ENCODE data around the gene LRRC74A.
A peak's percentile ranks its signal among the peaks of the same experiment; 100 is the strongest.

LRRC74A gene

DNA sequence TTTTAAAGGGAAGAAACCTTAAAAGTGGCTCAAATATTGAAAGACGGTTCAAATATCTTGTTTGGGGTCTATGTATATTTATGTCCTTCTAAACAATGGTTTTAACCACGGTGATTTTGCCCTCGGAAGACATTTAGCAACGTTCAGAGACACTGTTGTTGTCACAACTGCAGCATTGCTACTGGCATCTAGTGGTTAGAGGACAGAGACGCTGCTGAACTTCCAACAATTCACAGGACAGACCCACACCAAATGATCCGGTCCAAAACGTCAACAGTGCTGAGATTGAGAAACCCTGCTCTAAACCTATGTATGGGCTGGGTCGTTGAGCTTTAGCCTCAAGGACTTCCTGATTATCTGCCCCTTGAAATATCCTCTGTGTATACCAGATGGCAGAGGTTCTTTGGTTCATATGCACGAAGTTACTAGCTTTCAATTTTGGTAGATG, 15.2 kb upstream of the LRRC74A start:
- no peak for DNase-seq

GRCh38 chr14:76811561-76811960, 14.6 kb upstream of the LRRC74A start:
- DNase-seq = no peak

GRCh38 chr14:76812093-76812421, 14.2 kb upstream of the LRRC74A start:
- no peak for DNase-seq

DNA sequence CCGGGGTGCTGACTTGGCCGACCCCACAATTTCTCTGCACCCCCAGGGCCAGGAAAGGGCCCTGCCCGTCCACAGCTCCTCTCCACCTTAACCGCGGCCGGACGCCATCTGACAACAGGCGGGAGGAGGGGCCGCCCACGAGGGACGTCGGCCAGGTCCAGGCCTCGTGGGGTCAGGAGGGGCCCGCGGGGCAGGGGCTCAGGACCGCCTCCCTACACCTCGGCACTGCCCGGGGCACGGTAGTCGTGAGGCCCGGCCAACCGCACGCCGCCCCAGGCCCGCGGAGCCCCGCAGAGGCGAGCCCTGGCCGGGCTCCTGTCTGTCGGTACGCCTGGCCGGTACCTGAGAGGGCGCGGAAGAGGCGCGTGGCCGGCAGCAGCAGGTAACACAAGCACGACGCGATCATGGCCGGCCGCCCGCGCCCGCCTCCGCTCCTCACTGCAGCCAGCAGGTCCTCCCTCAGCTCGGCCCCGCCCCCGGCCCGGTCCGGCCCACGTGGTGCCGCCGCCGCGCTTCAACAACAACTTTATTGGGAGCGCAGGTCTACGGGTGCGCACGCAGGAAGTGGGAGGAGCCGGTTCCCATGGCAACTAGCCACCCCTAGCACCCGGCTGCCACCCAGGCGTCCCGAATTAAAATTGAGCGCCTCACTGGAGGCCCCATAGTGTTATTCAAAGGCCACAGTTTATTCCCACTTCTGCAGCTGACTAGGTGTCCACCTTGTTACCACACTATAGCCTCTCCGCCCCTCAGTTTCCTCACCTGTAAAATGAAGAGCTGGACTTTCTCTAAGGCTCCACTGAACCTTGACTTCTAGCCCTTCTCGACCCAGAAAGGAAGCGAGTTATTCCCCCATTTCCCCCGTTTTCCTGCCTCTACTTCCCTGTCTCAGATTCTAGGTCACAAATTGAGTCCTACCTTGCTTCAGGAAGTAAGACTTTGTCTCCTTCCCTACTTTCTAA, 13.5 kb upstream of the LRRC74A start, which contains the start of gene ANGEL1:
TSS of gene ANGEL1 (minus strand) at position 461 of the 962 bp plus-strand sequence. CDS start at position 406, 55 bp downstream.
- peak; percentile 95 for DNase-seq

DNA sequence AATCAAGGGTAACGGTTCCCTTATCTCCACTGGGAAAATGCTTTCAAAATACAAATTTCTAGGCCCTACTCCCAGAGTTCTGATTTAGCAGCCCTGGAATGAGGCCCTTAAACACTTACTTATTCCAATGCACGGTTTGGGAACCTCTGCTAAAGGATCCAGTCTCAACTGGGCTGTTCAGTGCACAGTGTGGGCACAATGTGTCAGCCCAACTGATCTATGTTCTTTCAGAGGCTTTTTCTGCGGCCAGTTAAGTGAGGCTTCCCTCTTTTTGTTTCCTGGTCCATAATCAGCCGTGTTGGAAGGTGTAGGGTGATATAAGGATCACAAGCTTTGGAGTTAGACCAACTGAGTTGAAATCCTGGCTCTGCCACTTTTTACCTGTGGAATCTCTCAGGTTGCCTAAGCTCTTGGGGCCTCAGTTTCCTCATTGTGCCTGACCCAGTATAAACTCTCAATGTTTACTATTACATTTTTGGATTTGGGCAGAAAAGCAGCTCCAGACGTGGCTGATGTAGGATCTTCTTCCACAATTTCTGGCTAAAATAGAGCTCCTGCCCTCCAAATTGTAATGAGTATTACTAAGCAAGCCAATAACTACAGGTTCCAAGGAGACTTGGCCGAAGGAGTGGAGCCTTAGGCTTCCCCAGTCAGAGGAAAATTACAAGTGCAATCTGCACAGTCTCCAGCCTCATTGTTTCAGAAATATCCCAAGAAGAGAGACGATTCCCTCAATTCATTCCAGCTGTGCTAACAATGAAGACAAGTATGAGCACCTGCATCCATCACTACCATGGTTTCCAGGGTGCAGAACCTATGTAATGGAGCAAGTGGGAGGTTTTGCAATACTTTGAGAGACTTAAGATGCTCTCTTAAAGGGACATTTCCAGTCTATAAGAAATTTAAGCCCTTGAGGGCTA, 11.2 kb upstream of the LRRC74A start:
- no peak for DNase-seq

DNA sequence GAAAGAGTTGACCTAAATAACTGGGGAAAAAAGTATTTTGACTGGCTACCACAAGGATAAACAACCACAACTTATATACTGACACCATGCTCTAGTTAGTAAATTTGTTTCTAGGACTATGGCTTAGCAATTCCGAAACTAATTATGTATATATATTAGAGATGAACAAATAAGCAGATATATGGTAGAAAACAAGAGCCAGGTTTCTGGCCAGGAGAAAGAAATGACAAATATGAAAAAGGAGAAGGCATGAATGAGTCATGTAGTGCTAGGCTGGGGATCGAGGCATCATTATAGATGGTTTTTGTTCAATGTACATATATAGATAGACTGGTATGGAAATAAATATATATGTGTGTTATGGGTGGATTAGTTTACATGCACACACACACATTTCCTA, 5.5 kb upstream of the LRRC74A start:
- DNase-seq = no peak

GRCh38 chr14:76827696-76828296, 1.6 kb downstream of the LRRC74A start:
- DNase-seq = no peak

GRCh38 chr14:76828339-76829012, 2.3 kb downstream of the LRRC74A start:
- DNase-seq = no peak

DNA sequence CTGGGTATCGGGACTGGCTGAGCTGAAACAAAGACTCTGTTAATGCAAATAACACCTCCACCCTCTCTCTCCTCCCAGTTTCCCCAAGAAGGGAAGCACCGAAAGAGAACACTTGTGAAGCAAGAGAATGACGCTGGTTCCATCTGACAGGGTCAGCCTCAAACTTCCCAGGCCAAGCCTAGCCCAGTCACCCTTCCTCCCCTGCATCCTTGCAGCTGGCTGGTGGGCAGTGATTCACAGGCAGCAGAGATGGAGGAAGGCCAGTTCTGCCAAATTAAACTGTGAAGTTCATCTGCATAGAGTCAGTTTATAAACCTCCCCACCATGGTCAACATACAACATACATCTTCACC, 2.8 kb downstream of the LRRC74A start:
- no peak for DNase-seq

- DNase-seq = no peak
Measured at GRCh38 chr14:76829650-76830421, 3.6 kb downstream of the LRRC74A start.

GRCh38 chr14:76830556-76830955, 4.3 kb downstream of the LRRC74A start:
- no peak for DNase-seq

GRCh38 chr14:76832503-76832988, 6.3 kb downstream of the LRRC74A start:
- DNase-seq = no peak

- DNase-seq = no peak
Measured at GRCh38 chr14:76833011-76833410, 6.8 kb downstream of the LRRC74A start.

GRCh38 chr14:76834241-76834661, 8.0 kb downstream of the LRRC74A start:
- no peak for DNase-seq

DNA sequence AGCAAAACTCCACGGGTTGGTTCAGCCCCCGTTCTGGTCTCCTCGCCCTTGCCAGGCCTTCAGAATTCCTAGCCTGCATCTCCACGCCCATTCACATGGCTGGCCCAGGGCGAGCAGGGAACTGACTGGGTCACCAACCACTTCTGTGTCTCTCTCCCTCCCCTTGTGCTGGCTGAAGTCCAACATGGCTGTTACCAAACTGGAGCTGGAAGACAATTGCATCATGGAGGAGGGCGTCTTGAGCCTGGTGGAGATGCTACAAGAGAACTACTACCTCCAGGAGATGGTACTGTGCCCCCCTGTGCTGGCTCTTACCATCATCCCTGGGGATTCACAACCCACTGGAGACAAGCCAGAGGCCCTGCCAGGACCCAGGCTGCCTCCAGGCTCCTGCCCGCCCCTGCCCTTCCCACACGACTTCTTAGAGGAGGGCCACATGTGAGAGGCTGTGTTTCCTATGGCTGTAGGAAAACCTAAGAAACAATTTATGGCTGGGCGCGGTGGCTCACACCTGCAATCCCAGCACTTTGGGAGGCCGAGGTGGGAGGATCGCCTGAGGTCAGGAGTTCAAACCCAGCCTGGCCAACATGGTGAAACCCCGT, 9.9 kb downstream of the LRRC74A start:
- DNase-seq = no peak

DNA sequence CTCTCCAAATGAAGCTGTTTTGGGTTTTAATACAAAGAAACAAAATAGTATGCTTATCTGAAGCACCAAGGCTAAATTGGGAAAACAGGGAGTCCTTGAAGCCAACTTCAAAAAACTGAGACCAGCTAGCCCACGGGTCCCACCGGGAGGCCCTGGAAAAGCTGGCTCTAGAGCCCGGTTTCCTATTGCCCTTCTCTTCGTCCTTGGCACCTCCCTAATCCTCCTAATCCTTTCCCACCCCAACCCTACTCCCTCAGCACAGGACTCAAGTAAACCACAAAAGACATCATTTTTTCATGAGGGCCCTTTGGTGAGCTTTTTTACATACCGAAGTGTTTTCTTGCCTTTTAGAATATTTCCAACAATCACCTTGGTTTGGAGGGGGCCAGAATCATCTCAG, 11.3 kb downstream of the LRRC74A start:
- no peak for DNase-seq

- no peak for DNase-seq
Measured at GRCh38 chr14:76842414-76842813, 16.2 kb downstream of the LRRC74A start.

DNA sequence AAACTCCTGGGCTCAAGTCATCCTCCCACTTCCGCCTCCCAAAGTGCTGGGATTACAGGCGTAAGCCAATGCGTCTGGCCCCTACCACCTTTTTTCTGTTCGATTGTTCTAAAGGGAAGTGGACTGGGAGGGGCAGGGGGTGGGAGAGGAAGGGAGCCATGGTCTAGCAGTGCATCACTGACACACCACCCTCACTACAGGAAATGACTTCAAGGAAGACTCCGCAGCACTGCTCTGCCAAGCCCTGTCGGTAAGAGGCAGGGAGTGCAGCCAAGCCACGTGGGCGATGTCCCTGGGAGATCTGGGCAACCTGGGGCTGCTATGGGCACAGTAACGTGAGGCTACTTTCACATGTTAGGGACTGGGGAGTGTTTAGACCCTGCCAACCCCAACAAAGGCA, 18.0 kb downstream of the LRRC74A start:
- peak; percentile 33 for DNase-seq

- DNase-seq = no peak
Measured at GRCh38 chr14:76846331-76847047, 20.3 kb downstream of the LRRC74A start.

GRCh38 chr14:76848879-76849278, 22.7 kb downstream of the LRRC74A start:
- no peak for DNase-seq

- no peak for DNase-seq
Measured at GRCh38 chr14:76855066-76855465, 28.9 kb downstream of the LRRC74A start.
